HG02610 (cell line): ENCODE measurements around the gene EEFSEC.

Experiments
- ATAC-seq: cut with Tn5 transposase; IDR thresholded peaks from one replicate; pipeline ENCODE4 v1.9.1; 2021; ENCODE audit warnings: mild to moderate bottlenecking, moderate library complexity; ENCODE audit not compliant: unreplicated experiment

The EEFSEC gene

GRCh38 chr3:128344052-128344735 lies 190.9 kb downstream of the EEFSEC start:
- no peak for ATAC-seq

- ATAC-seq = no peak
Measured at GRCh38 chr3:128345196-128345595, 191.9 kb downstream of the EEFSEC start.

- ATAC-seq = no peak
Measured at GRCh38 chr3:128346562-128346961, 193.3 kb downstream of the EEFSEC start.

- no peak for ATAC-seq
Measured at GRCh38 chr3:128347282-128347681, 194.0 kb downstream of the EEFSEC start.

- no peak for ATAC-seq
Measured at GRCh38 chr3:128348075-128348474, 194.8 kb downstream of the EEFSEC start.

DNA sequence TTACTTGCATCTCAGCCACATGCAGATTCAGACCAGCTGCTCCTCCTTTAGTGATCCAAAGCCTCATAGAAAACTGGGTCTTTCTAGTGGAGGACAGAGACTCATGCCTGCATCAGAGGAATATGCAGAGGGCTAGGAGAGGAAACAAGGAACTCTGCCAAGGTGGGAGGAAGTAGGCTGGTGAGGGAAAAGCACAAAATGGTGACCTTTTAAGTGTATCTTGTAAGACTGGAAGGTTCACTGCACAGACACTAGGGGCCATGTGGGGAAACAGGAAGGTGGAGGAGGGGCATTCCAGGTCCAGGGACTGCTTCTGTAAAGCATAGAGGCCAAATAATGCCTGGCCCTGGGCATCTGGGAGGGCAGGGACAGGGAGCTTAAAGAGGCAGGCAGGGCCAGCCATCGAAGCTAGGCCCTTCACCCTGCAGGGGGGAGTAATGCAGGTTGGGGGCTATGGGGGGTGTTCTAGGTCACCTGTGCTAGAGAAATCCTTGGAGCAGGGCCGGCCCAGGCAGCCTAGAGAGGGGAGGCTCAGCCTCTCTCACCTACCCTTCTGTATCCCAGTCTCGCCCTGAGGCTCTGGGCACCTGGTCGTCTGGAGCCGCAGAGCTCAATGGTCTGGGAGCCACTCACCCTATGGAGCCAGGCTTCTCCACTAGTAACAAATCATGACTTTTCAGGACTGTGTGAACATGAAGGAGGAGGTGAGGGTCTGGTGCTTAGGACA lies 195.7 kb downstream of the EEFSEC start:
- no peak for ATAC-seq

DNA sequence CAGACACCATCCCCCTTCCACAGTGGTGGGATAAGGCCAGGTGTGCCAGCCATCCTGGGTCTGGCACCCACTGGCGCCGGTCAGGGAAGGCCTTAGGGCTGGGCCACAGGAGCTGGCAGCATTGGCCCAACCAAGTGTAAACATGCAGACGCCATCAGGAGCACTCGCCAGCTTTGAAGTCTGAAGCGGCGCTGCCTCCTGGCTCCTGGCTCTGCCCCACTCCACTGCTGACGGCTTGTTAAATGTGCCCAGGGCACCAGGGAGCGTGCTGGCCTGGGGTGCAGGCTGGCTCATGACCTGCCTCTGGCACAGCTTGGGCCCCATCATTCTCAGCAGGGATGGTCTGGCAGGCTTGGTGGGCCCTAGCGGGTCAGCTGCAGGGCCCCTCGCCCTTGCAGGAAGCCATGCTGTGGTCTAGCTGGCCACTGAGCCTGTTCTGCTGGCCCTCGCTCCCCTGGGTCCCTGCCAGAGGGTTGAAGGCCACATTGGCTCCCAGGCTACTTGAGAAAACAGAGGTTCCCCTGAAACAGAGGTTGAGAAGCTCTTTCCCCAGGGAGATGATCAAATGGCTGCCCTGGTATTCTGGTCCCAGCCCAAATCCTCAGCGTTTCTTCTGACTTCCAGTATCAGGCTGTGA lies 196.8 kb downstream of the EEFSEC start:
- no peak for ATAC-seq

- no peak for ATAC-seq
Measured at GRCh38 chr3:128351546-128351945, 198.3 kb downstream of the EEFSEC start.

- ATAC-seq = no peak
Measured at GRCh38 chr3:128352326-128352725, 199.0 kb downstream of the EEFSEC start.

DNA sequence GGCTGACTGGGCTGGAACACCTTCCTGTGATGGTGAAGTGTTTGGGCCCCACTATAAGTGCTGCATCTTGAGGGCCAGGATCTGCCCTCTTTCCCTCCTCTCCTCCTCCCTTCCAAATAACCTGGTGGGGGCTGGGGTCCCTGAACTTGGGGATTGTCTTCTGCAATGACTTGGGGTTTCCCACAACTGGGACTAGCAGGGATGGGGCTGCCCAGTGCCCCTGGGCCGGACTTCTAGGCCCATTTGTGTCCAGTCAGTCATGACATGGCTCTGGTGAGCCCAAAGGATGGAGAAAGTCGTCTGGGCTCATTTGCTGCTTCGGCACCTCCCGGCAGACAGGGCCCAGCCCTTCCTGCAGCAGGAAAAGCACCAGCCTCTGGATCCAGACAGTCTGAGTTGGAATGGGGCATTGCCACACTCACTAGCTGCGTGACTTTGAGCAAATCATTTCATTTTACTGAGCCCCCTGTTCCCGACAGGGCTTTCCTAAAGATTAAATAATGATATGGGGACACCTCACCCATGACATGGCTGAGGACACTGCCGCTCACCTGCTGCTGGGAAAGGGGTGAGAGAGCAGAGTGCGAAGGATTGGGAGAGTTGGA lies 200.2 kb downstream of the EEFSEC start:
- ATAC-seq = no peak

- ATAC-seq = no peak
Measured at GRCh38 chr3:128353991-128354687, 200.9 kb downstream of the EEFSEC start.

DNA sequence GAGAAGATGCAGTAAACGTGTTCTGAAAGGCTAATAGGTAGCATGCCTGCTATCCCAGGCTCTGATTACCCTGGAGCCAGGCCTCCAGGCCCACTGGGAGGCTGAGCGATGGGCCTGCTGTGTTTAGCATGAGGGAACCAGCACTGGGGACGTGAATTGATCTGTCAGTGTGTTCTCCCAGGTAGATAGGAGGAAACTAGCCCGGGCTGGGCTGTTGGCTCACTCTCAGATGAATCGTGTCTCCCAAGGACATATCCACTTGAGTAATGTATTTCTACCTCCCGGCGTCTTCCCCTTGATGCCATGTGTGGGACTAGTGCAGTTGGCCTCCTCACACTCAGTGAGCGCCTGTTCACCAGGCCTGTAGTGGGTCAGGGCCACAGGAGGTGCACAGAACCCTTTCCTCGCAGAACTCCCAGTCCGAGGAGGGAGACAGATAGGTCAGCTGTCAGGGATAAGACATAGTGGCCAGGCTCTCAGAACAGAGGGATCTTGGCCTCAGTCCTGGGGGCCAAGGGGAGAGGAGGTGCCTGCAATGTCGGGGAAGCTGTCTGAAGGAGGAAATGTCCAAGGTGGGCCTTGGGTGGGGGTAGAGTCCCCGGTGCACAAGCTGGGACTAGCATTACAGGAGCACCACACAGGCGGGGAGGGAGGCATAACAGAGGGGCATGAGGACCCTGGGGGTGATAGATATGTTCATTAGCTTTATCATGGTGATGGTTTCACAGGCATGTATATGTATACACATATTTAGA lies 201.7 kb downstream of the EEFSEC start:
- ATAC-seq = no peak

DNA sequence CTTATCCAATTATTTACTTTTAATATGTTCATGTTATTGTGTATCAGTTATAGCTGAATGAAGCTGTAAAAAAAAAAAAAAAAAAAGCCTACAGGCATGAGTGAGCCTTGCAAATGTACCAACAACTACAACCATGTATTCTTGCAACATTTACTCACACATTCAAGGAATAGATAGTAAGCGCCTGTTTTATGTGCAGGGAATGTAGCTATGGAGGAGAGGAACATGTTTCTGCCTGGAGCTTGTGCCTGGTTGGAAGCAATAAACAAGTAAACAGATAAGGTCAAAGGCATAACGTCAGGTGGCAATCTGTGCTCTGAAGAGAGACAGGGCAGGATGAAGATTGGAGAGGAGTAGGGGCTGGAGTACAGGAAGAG lies 202.2 kb downstream of the EEFSEC start:
- ATAC-seq = no peak

DNA sequence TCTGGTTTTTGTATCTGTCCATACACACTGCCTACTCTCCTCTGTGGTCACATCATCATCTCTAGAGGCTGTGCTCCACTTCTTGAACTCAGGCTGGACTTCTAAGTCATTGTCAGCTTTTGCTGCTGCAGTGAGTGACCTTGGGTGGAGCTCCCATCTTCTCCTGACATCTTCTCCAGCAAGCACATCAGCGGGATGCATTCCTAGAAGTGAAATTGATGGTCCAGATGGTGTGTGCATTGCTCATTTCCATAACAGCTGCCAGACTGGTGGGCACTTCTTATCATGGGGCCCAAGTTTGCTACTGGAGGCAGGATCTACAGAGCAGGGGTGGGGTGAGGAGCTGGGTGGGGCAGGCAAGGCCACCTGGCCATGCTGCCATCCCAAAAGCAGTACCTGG lies 203.5 kb downstream of the EEFSEC start:
- ATAC-seq = no peak

DNA sequence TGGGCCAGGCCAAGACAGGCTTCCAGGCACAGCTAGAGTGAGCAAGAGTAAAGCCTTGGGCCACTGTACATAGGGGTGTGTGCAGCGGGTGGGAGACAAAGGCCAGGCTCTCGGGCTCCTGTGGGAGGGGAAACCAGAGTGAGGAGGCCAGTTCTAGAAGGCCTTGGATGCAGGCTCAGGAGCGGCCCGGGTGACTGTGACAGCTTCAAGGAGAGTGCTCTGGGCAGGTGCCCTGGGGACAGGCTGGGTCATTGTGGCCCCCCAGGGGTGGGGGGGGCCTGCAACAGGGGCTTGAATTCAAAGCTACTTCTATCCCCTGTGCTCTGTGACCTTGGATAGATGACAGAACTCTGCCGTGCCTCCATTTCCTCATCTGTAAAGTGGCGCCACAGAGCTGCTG lies 204.3 kb downstream of the EEFSEC start:
- no peak for ATAC-seq

- ATAC-seq = no peak
Measured at GRCh38 chr3:128358156-128358895, 205.0 kb downstream of the EEFSEC start.

GRCh38 chr3:128359060-128359664 lies 205.9 kb downstream of the EEFSEC start:
- no peak for ATAC-seq

- ATAC-seq = no peak
Measured at GRCh38 chr3:128359846-128360642, 206.8 kb downstream of the EEFSEC start.
